ENCODE data around the gene ZNF423. TPM values are rescaled to one million over a fixed set of nuclear protein-coding genes. Genes with fewer than 3 reads are reported as not detected.
"Not testable (repeated sequence)": the region's sequence is repeated elsewhere in the genome, so short reads cannot be mapped to it uniquely, and the experiment has no call there.

The ZNF423 gene
- total RNA-seq, 1 donor from 2014 or later = 0.72 TPM

- peak; percentile 78 for ATAC-seq
Observed at GRCh38 chr16:49575346-49576172, 280.4 kb downstream of the ZNF423 start.

GRCh38 chr16:49574826-49575225, 281.1 kb downstream of the ZNF423 start:
- no peak for ATAC-seq

GRCh38 chr16:49567950-49568349, 288.0 kb downstream of the ZNF423 start:
- no peak for ATAC-seq

GRCh38 chr16:49566432-49566831, 289.5 kb downstream of the ZNF423 start:
- no peak for ATAC-seq

GRCh38 chr16:49564496-49565229, 291.2 kb downstream of the ZNF423 start:
- no peak for ATAC-seq

GRCh38 chr16:49563666-49564065, 292.2 kb downstream of the ZNF423 start:
- ATAC-seq = no peak

- ATAC-seq = not testable (repeated sequence)
Observed at GRCh38 chr16:49562894-49563293, 293.0 kb downstream of the ZNF423 start.

GRCh38 chr16:49562228-49562627, 293.7 kb downstream of the ZNF423 start:
- ATAC-seq = no peak

GRCh38 chr16:49560004-49560830, 295.7 kb downstream of the ZNF423 start:
- ATAC-seq = no peak

GRCh38 chr16:49559242-49559641, 296.7 kb downstream of the ZNF423 start:
- ATAC-seq = no peak

- ATAC-seq = no peak
Observed at GRCh38 chr16:49558451-49558850, 297.5 kb downstream of the ZNF423 start.

GRCh38 chr16:49556606-49557446, 299.1 kb downstream of the ZNF423 start:
- ATAC-seq = no peak

GRCh38 chr16:49556249-49556605, 299.7 kb downstream of the ZNF423 start:
- ATAC-seq = no peak

GRCh38 chr16:49554681-49555080, 301.2 kb downstream of the ZNF423 start:
- ATAC-seq = no peak

- no peak for ATAC-seq
Observed at GRCh38 chr16:49552313-49552928, 303.5 kb downstream of the ZNF423 start.

GRCh38 chr16:49550666-49551065, 305.2 kb downstream of the ZNF423 start:
- peak; percentile 18 for ATAC-seq

- ATAC-seq = no peak
Observed at GRCh38 chr16:49550140-49550539, 305.8 kb downstream of the ZNF423 start.

- ATAC-seq = no peak
Observed at GRCh38 chr16:49548325-49548970, 307.5 kb downstream of the ZNF423 start.

GRCh38 chr16:49547448-49547847, 308.5 kb downstream of the ZNF423 start:
- ATAC-seq = no peak

- ATAC-seq = no peak
Observed at GRCh38 chr16:49546735-49547134, 309.2 kb downstream of the ZNF423 start.
